K562 (cell line): ENCODE results near the gene GPR153. TPM values are rescaled to one million over a fixed set of nuclear protein-coding genes. Genes with fewer than 3 reads are reported as not detected.

Experiments used
- BRCA1 ChIP-seq, 2 experiments: fragments of 450-650 bp in 1 of 2; sonication (generic) in 1 of 2; formaldehyde crosslinking in 1 of 2; IDR thresholded peaks; 2 replicates each; pipeline versions ENCODE4 v1.5.0 to v1.6.1; 2017 to 2020; ENCODE audit warnings: mild to moderate bottlenecking in 1 of 2, missing genetic modification reagents in 1 of 2
- FOXA1 ChIP-seq: fragments of 450-650 bp; IDR thresholded peaks from 2 replicates; pipeline ENCODE4 v1.6.1; 2016; ENCODE audit warnings: mild to moderate bottlenecking, borderline replicate concordance
- KAT8 ChIP-seq: fragments of 450-650 bp; IDR thresholded peaks from 2 replicates; pipeline ENCODE4 v1.6.1; 2016; ENCODE audit warnings: low read depth, mild to moderate bottlenecking
- MLLT1 ChIP-seq, 2 experiments: fragments of 450-650 bp; IDR thresholded peaks; 2 replicates each; pipeline ENCODE4 v1.6.1; 2016
- MTA1 ChIP-seq: fragments of 450-650 bp; IDR thresholded peaks from 2 replicates; pipeline ENCODE4 v1.6.1; 2017; ENCODE audit warnings: borderline replicate concordance
- OTX1 ChIP-seq: fragments of 450-650 bp; formaldehyde crosslinking; IDR thresholded peaks from 2 replicates; pipeline ENCODE4 v1.4.0; 2022; ENCODE audit warnings: mild to moderate bottlenecking
- PCBP1 ChIP-seq: fragments of 200-400 bp; formaldehyde crosslinking; IDR thresholded peaks from 2 replicates; pipeline ENCODE4 v1.6.1; 2018; ENCODE audit warnings: mild to moderate bottlenecking, low read depth, low read length; ENCODE audit not compliant: poor library complexity, severe bottlenecking
- TRIM28 ChIP-seq: fragments of 450-650 bp; IDR thresholded peaks from 2 replicates; pipeline ENCODE4 v1.6.1; 2017
- ZBTB12 ChIP-seq: fragments of 250-450 bp; sonication (Bioruptor Pico); IDR thresholded peaks from 2 replicates; pipeline ENCODE4 v1.4.0; 2020
- ZBTB7A ChIP-seq: IDR thresholded peaks from 2 replicates; pipeline ENCODE4 v1.6.1; 2011; ENCODE audit warnings: low read depth, mild to moderate bottlenecking, low read length, moderate library complexity, borderline replicate concordance; ENCODE audit not compliant: control insufficient read depth
- ZFP30 ChIP-seq: fragments of 250-450 bp; sonication (Bioruptor Pico); IDR thresholded peaks from 2 replicates; pipeline ENCODE4 v1.8.0; 2022; ENCODE audit warnings: moderate library complexity, mild to moderate bottlenecking, inconsistent platforms, borderline replicate concordance
- ZNF324 ChIP-seq: fragments of 250-450 bp; sonication (Bioruptor Pico); IDR thresholded peaks from 2 replicates; pipeline ENCODE4 v1.4.0; 2020; ENCODE audit warnings: mild to moderate bottlenecking
- ZNF609 ChIP-seq: sonication (generic); formaldehyde crosslinking; IDR thresholded peaks from 2 replicates; pipeline ENCODE4 v1.8.1; 2023; ENCODE audit warnings: missing genetic modification reagents, mild to moderate bottlenecking, borderline replicate concordance
- polyA plus RNA-seq, 8 experiments: library from polyadenylated mRNA; depleted of rRNA in 4 of 8; stranded (reverse) in 5 of 8; unstranded in 3 of 8; fragments of >200 nt; fragmentation: Nextera tagmentation in 2 of 8; fragmentation: Illumina TruSeq in 1 of 8; extraction: Ambion mirVana in 2 of 8; extraction: Trizol in 1 of 8; gene quantifications; 2 replicates each; pipeline versions ENCODE4 v1.2.1 to v1.2.3, GENCODE V29; 2011 to 2014; ENCODE audit warnings: inconsistent platforms in 1 of 8, missing spikeins in 1 of 8
- total RNA-seq, 7 experiments: library from RNA; depleted of rRNA in 6 of 7; stranded (reverse); fragments of >200 nt in 6 of 7; fragmentation: Illumina TruSeq in 2 of 7; extraction: Trizol in 2 of 7; gene quantifications; 2 replicates each; pipeline versions ENCODE4 v1.2.1 to v1.2.3, GENCODE V29; 2011 to 2021; ENCODE audit warnings: low replicate concordance in 1 of 7
- TF ChIP-seq, protein P1 (sequence below): fragments of 450-650 bp; formaldehyde crosslinking; IDR thresholded peaks from 2 replicates; pipeline ENCODE4 v1.4.0; 2020; ENCODE audit warnings: mild to moderate bottlenecking, moderate library complexity
- TF ChIP-seq, protein P2 (sequence below): IDR thresholded peaks from 2 replicates; pipeline ENCODE4 v1.6.1; 2012; ENCODE audit warnings: low read depth, low read length, improper control_type of control experiment, borderline replicate concordance

Gene GPR153
- total and polyA plus RNA-seq, 9 of the 15 experiments (the other 6 are each of a cell fraction or from before 2014, with no cell fraction given) = 0.01 to 1.5 (median 0.51) TPM

GRCh38 chr1:6199298-6200187 is 61.4 kb downstream of the GPR153 start, which contains the start of gene RPL22 (continued):
- TF ChIP-seq ZBTB7A (peak; percentile 61; the same call in 1 of the 2 replicates), ZBTB12 (CRISPR knock-in tag) (peak; percentile 48; the same call in 1 of the 2 replicates), ZNF324 (0 out of 2 replicates have a peak, but pooled peaks have one; percentile 35), BRCA1 (IDR thresholded peaks at IDR 0.05) (no peak), BRCA1 (CRISPR knock-in tag; IDR thresholded peaks at IDR 0.05) (no peak), ZNF609 (peak; percentile 92; the same call in 1 of the 2 replicates), TRIM28 (no peak; the same call in 1 of the 2 replicates), MLLT1 (IDR thresholded peaks at IDR 0.05) (peak in 1 of 2 experiments; percentile 100; a peak in 2 of 4 replicates), OTX1 (CRISPR knock-in tag) (peak; percentile 87; the same call in 1 of the 2 replicates), FOXA1 (no peak), MTA1 (0 out of 2 replicates have a peak, but pooled peaks have one; percentile 5), ZFP30 (CRISPR knock-in tag) (no peak), KAT8 (no peak), PCBP1 (peak; percentile 94)
- TF ChIP-seq, protein P1, sequence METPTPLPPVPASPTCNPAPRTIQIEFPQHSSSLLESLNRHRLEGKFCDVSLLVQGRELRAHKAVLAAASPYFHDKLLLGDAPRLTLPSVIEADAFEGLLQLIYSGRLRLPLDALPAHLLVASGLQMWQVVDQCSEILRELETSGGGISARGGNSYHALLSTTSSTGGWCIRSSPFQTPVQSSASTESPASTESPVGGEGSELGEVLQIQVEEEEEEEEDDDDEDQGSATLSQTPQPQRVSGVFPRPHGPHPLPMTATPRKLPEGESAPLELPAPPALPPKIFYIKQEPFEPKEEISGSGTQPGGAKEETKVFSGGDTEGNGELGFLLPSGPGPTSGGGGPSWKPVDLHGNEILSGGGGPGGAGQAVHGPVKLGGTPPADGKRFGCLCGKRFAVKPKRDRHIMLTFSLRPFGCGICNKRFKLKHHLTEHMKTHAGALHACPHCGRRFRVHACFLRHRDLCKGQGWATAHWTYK = peak; percentile 45; the same call in 1 of the 2 replicates
- TF ChIP-seq, protein P2, sequence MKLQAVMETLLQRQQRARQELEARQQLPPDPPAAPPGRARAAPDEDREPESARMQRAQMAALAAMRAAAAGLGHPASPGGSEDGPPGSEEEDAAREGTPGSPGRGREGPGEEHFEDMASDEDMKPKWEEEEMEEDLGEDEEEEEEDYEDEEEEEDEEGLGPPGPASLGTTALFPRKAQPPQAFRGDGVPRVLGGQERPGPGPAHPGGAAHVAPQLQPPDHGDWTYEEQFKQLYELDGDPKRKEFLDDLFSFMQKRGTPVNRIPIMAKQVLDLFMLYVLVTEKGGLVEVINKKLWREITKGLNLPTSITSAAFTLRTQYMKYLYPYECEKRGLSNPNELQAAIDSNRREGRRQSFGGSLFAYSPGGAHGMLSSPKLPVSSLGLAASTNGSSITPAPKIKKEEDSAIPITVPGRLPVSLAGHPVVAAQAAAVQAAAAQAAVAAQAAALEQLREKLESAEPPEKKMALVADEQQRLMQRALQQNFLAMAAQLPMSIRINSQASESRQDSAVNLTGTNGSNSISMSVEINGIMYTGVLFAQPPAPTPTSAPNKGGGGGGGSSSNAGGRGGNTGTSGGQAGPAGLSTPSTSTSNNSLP = peak; percentile 75
